Measurements from ENCODE around the gene NOXA1.
A peak's percentile ranks its signal among the peaks of the same experiment; 100 is the strongest.

Gene NOXA1

GRCh38 chr9:137421838-137422603 is 1.2 kb upstream of the NOXA1 start:
- Histone ChIP-seq H3K36me3 (no peaks in the 10 kb centered on the region; the same call in 1 of the 2 replicates), H3K27me3 (ENCODE audit: insufficient read depth, low read depth, severe bottlenecking) (no peaks in the 10 kb centered on the region), H3K27ac (peak overlapping the region; percentile 61), H3K4me3 (ENCODE audit: low read depth, low read length) (peak overlapping the region; percentile 93), H3K9me3 (ENCODE audit: severe bottlenecking) (no peaks in the 10 kb centered on the region)
- no peak for DNase-seq
- TF ChIP-seq CTCF (IDR thresholded peaks at IDR 0.05; ENCODE audit: low read depth, low read length) = no peak

DNA sequence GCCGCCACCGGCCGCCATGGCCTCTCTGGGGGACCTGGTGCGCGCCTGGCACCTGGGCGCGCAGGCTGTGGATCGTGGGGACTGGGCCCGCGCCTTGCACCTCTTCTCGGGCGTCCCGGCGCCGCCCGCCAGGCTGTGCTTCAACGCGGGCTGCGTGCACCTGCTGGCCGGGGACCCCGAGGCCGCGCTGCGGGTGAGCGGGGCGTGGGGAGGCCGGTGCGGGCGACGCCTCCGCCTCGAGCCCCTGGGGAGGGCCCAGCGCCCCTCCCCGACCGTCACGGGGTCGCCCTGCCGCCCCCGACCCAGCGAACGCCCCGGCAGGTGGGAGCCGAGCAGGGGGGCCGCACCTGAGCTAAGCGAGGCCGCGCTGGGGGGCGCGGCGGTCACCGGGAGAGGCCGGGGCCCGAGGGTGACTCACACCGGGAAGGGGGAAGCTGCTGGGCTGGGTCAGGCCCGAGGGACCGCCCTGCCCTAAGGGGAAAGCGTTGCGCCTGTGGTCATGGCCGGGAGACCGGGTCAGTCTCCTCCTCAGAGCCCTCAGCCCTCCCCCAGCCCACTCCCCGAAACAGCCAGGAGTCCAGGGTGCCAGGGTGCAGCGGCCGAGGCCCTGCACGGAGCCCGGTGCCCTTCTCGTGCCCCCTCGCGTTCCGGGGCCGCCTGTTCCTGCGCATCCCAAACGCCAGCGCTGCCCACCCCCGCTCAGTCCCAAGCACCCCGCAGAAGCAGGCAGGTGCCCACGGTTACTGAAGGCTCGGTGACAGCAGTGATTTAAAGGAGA is 510 bp downstream of the NOXA1 start:
- Histone ChIP-seq H3K27me3 (ENCODE audit: insufficient read depth, low read depth, severe bottlenecking) (no peaks in the 10 kb centered on the region), H3K27ac (peak overlapping the region; percentile 44), H3K36me3 (no peaks in the 10 kb centered on the region; the same call in 1 of the 2 replicates), H3K9me3 (ENCODE audit: severe bottlenecking) (no peaks in the 10 kb centered on the region), H3K4me3 (ENCODE audit: low read depth, low read length) (no peak overlapping the region)
- DNase-seq = no peak
- no peak for TF ChIP-seq CTCF (IDR thresholded peaks at IDR 0.05; ENCODE audit: low read depth, low read length)

DNA sequence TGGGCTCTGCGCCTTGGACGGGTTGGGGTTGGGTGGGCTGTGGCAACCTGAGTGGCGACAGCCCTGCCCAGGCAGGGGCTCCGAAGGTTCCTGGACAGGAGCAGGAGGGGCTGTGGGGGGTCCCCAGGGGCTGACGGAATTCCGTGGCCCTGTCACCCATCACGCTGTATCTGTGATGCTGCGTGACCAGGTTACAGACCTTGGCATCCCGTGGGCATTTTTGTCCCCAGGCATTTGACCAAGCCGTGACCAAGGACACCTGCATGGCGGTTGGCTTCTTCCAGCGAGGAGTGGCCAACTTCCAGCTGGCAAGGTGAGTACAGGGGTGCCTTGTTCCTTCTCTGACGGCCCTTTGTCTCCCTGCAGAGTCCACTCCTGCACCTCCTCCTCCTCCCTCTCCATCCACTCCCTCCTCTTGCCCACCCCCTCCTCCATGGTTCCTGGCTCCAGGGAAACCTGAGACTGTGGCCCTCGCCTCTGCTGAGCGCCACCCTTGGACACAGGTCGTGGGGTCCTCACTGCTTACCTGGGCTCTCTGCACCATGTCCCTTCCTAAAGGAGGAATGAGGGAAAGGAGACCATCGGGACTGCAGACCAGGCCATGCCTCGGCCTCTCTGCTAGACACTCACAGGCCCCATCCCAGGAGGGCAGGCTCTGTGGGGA is 3.0 kb downstream of the NOXA1 start:
- H3K27me3 ChIP-seq (ENCODE audit: insufficient read depth, low read depth, severe bottlenecking) = no peaks in the 10 kb centered on the region

DNA sequence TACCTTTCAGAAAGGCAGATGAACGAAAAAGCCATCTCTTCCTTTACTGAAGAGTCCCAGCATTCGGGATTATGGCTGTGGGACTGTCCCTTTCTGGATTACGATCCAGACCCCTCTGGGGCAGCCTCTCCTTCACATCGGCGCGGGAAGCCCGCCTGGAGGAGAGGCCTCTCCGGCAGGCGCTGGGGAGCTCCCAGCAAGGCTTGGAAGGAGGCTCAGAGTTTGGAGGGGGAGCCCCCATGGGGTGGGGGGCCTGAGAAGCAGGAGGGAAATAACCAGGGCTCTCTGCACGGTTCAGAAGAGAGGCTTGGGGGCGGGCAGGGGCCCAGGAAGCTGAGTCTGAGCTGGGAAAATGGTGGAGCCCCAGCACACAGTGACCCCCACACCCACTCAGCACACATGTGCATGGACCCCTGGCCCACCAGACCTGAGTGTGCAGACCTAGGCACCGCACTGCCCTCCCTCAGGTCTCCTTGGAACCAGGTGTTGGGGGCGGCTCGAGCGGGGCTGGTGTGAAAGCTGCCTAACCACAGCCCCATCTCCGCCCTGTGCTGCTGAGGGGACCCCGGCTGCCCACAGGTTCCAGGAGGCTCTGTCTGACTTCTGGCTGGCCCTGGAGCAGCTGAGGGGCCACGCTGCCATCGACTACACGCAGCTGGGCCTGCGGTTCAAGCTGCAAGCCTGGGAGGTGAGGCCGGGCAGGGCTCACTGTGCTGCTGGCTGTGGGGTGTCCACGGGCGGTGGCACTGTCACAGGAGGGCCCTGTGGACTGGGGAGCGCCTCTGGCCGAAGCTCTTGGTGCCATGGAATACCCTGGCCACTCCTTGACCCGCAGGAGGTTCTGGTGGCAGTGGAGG is 4.5 kb downstream of the NOXA1 start:
- Histone ChIP-seq H3K9me3 (ENCODE audit: severe bottlenecking) (no peaks in the 10 kb centered on the region), H3K36me3 (no peaks in the 10 kb centered on the region; the same call in 1 of the 2 replicates), H3K27ac (no peak overlapping the region), H3K4me3 (ENCODE audit: low read depth, low read length) (no peak overlapping the region), H3K27me3 (ENCODE audit: insufficient read depth, low read depth, severe bottlenecking) (no peaks in the 10 kb centered on the region)
- DNase-seq = no peak
- TF ChIP-seq CTCF (IDR thresholded peaks at IDR 0.05; ENCODE audit: low read depth, low read length) = no peak

More for the DNA sequence above, 3.0 kb downstream of the NOXA1 start:
- Histone ChIP-seq H3K27ac (peak overlapping the region; percentile 39), H3K36me3 (no peaks in the 10 kb centered on the region; the same call in 1 of the 2 replicates), H3K4me3 (ENCODE audit: low read depth, low read length) (no peak overlapping the region), H3K9me3 (ENCODE audit: severe bottlenecking) (no peaks in the 10 kb centered on the region)
- DNase-seq = no peak
- TF ChIP-seq CTCF (IDR thresholded peaks at IDR 0.05; ENCODE audit: low read depth, low read length) = no peak

- TF ChIP-seq CTCF (IDR thresholded peaks at IDR 0.05; ENCODE audit: low read depth, low read length) = peak; percentile 14; the same call in 1 of the 2 replicates
- Histone ChIP-seq H3K27ac (no peak overlapping the region), H3K36me3 (no peaks in the 10 kb centered on the region), H3K4me3 (ENCODE audit: low read depth, low read length) (no peak overlapping the region), H3K27me3 (ENCODE audit: insufficient read depth, low read depth, severe bottlenecking) (no peaks in the 10 kb centered on the region), H3K9me3 (ENCODE audit: severe bottlenecking) (no peaks in the 10 kb centered on the region)
- no peak for DNase-seq
Observed at GRCh38 chr9:137428311-137428630, 5.1 kb downstream of the NOXA1 start.

All from WERI-Rb-1 (cell line).